OCI-LY3 (cell line): Measurements from ENCODE around the gene RILPL2.
A peak's percentile ranks its signal among the peaks of the same experiment; 100 is the strongest.
"Not testable (repeated sequence)": the region's sequence is repeated elsewhere in the genome, so short reads cannot be mapped to it uniquely, and the experiment has no call there.

Experiments
- H2AFZ ChIP-seq: fragments of 200-600, 300-600 bp; shearing (Covaris generic); 2 replicates; pipeline ENCODE4 v1.6.0; 2014; ENCODE audit warnings: antibody characterized with exemption, low read depth, low read length
- H3K27ac ChIP-seq: fragments of 200-600, 300-600 bp; sonication (generic); 2 replicates; pipeline ENCODE4 v1.5.1; 2014; ENCODE audit warnings: mild to moderate bottlenecking, low read length, moderate library complexity, mixed read lengths
- H3K27me3 ChIP-seq: fragments of 200-600, 300-600 bp; sonication (generic); 2 replicates; pipeline ENCODE4 v1.6.1; 2014; ENCODE audit warnings: low read depth, low read length, mixed read lengths
- H3K36me3 ChIP-seq: fragments of 200-600, 300-600 bp; sonication (generic); replicated peaks from 2 replicates; pipeline ENCODE3; 2014; ENCODE audit warnings: low read depth, low read length, mixed read lengths
- H3K4me1 ChIP-seq: fragments of 300-600, 200-600 bp; sonication (generic); 2 replicates; pipeline ENCODE4 v1.6.1; 2014; ENCODE audit warnings: low read length, mixed read lengths
- H3K4me2 ChIP-seq: fragments of 200-600, 300-600 bp; sonication (generic); 2 replicates; pipeline ENCODE4 v1.6.1; 2014; ENCODE audit warnings: low read length, mixed read lengths
- H3K4me3 ChIP-seq: fragments of 300-600, 200-600 bp; sonication (generic); 2 replicates; pipeline ENCODE4 v1.5.1; 2014; ENCODE audit warnings: antibody characterized with exemption, mild to moderate bottlenecking, low read length, moderate library complexity
- H3K79me2 ChIP-seq: fragments of 300-600, 200-600 bp; shearing (Covaris generic); 2 replicates; pipeline ENCODE4 v1.6.1; 2014; ENCODE audit warnings: mild to moderate bottlenecking, low read length, mixed read lengths
- H3K9ac ChIP-seq: fragments of 300-600, 200-600 bp; shearing (Covaris generic); 2 replicates; pipeline ENCODE4 v1.6.0; 2014; ENCODE audit warnings: mild to moderate bottlenecking, low read length, moderate library complexity
- H3K9me3 ChIP-seq: fragments of 200-600, 300-600 bp; shearing (Covaris generic); 2 replicates; pipeline ENCODE4 v1.6.1; 2014; ENCODE audit warnings: low read length, mixed read lengths; ENCODE audit not compliant: insufficient read depth
- H4K20me1 ChIP-seq: fragments of 200-600, 300-600 bp; sonication (generic); 2 replicates; pipeline ENCODE4 v1.6.1; 2016; ENCODE audit warnings: low read length, mixed read lengths; ENCODE audit not compliant: insufficient read depth
- CTCF ChIP-seq: fragments of 200-600, 300-600 bp; sonication (generic); IDR thresholded peaks from 2 replicates; pipeline ENCODE4 v1.5.1; 2014; ENCODE audit warnings: antibody characterized with exemption, low read length, low read depth
- EZH2phosphoT487 ChIP-seq: fragments of 200-600 bp; shearing (Covaris generic); IDR thresholded peaks from 2 replicates; pipeline ENCODE4 v1.6.1; 2018; ENCODE audit warnings: antibody characterized with exemption, mixed run types, low read depth

RILPL2 gene

GRCh38 chr12:123388177-123388950, 48.1 kb downstream of the RILPL2 start:
- Histone ChIP-seq H4K20me1 (peaks cover 6% of the 10 kb centered on the region; the same call in 1 of the 2 replicates), H3K27me3 (no peaks in the 10 kb centered on the region), H2AFZ (peak overlapping the region; percentile 86; the same call in 1 of the 2 replicates), H3K36me3 (peaks cover 20% of the 10 kb centered on the region), H3K4me1 (peaks cover 19% of the 10 kb centered on the region), H3K79me2 (peaks cover 38% of the 10 kb centered on the region), H3K27ac (peak overlapping the region; percentile 63), H3K9ac (peak overlapping the region; percentile 71), H3K9me3 (no peaks in the 10 kb centered on the region), H3K4me3 (peak overlapping the region; percentile 92), H3K4me2 (peak overlapping the region; percentile 80)
- TF ChIP-seq EZH2phosphoT487: no peak
- no peak for TF ChIP-seq CTCF

GRCh38 chr12:123387508-123388176, 48.8 kb downstream of the RILPL2 start:
- Histone ChIP-seq H3K4me2 (peak overlapping the region; percentile 80), H3K4me3 (peak overlapping the region; percentile 92), H3K79me2 (peaks cover 38% of the 10 kb centered on the region), H3K27me3 (no peaks in the 10 kb centered on the region), H3K27ac (peak overlapping the region; percentile 63), H3K36me3 (peaks cover 19% of the 10 kb centered on the region), H4K20me1 (peaks cover 6% of the 10 kb centered on the region; the same call in 1 of the 2 replicates), H3K9ac (peak overlapping the region; percentile 71), H3K4me1 (peaks cover 19% of the 10 kb centered on the region), H3K9me3 (no peaks in the 10 kb centered on the region), H2AFZ (no peak overlapping the region; the same call in 1 of the 2 replicates)
- no peak for TF ChIP-seq EZH2phosphoT487
- TF ChIP-seq CTCF: no peak

DNA sequence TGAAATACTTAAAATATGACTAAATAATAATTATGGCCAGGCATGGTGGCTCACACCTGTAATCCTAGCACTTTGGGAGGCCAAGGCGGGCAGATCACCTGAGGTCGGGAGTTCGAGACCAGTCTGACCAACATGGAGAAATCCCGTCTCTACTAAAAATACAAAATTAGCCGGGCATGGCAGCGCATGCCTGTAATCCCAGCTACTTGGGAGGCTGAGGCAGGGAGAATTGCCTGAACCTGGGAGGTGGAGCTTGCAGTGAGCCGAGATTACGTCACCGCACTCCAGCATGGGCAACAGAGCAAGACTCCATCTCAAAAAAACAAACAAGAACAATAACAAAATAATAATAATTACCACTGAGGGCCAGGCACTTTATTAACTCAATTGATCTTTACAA, 50.9 kb downstream of the RILPL2 start:
- not testable (repeated sequence) for H3K4me2 ChIP-seq, H3K36me3 ChIP-seq, H3K9ac ChIP-seq, H3K4me3 ChIP-seq, H4K20me1 ChIP-seq, H3K27me3 ChIP-seq, H3K27ac ChIP-seq, H3K9me3 ChIP-seq, H2AFZ ChIP-seq
- Histone ChIP-seq H3K79me2 (peaks cover 33% of the 10 kb centered on the region), H3K4me1 (peaks cover 28% of the 10 kb centered on the region)

- H3K27ac ChIP-seq: no peak overlapping the region
- H3K4me3 ChIP-seq: peak overlapping the region; percentile 79
- TF ChIP-seq CTCF (no peak), EZH2phosphoT487 (no peak)
- peaks cover 27% of the 10 kb centered on the region for H3K79me2 ChIP-seq
- no peaks in the 10 kb centered on the region for H3K9me3 ChIP-seq
- peak overlapping the region; percentile 74 for H3K9ac ChIP-seq
- peak overlapping the region; percentile 66 for H3K4me2 ChIP-seq
- H4K20me1 ChIP-seq: peaks cover 2% of the 10 kb centered on the region; the same call in 1 of the 2 replicates
- peaks cover 24% of the 10 kb centered on the region for H3K4me1 ChIP-seq
- no peaks in the 10 kb centered on the region for H3K36me3 ChIP-seq
- no peak overlapping the region for H2AFZ ChIP-seq
- no peaks in the 10 kb centered on the region for H3K27me3 ChIP-seq
These were observed 51.5 kb downstream of the RILPL2 start for GRCh38 chr12:123384994-123385376.
